GM12874 (cell line): ENCODE results near the gene LDAH.

ENCODE experiments used
- TF ChIP-seq, protein P1 (sequence below): IDR thresholded peaks from 2 replicates; pipeline ENCODE4 v1.5.1; 2011; ENCODE audit warnings: low read depth, mild to moderate bottlenecking, control low read depth, low read length, moderate library complexity; ENCODE audit not compliant: insufficient read depth

Gene LDAH

DNA sequence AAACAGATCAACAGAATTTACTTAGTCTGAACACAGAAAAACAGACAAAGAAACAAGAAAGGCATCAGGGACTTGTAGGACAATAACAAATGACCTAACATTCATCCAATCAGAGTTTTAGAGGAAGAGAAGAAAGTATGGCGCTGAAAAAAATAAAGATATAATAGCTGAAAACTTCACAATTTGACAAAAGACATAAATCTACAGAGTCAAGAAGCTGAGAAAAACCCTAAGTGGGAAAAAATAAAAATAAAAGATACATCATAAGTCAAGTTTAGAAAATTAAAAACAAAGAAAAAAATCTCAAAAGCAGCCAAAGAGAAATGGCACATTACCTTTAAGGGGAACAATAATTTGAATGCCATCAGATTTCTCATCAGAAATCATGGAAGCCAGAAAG, 7.7 kb downstream of the LDAH start:
- TF ChIP-seq, protein P1, sequence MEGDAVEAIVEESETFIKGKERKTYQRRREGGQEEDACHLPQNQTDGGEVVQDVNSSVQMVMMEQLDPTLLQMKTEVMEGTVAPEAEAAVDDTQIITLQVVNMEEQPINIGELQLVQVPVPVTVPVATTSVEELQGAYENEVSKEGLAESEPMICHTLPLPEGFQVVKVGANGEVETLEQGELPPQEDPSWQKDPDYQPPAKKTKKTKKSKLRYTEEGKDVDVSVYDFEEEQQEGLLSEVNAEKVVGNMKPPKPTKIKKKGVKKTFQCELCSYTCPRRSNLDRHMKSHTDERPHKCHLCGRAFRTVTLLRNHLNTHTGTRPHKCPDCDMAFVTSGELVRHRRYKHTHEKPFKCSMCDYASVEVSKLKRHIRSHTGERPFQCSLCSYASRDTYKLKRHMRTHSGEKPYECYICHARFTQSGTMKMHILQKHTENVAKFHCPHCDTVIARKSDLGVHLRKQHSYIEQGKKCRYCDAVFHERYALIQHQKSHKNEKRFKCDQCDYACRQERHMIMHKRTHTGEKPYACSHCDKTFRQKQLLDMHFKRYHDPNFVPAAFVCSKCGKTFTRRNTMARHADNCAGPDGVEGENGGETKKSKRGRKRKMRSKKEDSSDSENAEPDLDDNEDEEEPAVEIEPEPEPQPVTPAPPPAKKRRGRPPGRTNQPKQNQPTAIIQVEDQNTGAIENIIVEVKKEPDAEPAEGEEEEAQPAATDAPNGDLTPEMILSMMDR: no peak

DNA sequence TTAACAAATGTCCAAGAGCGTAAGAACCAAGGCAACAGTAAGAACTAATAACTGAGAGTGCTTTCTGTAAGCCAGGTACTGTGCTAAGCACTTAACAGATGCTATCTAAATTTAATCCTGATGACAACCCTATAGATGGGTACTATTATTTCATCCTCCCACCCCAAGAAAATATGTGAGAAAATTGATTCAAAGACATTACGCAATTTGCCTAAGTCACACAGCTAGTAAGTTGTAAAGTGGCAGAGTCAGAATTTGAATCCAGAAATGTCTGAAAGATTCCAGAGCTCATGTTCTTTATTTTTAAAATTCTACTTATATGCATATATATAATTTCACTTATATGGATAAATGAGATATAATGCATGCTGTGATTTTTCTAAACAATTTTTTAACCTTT, 10.1 kb downstream of the LDAH start:
- TF ChIP-seq, protein P1: no peak

DNA sequence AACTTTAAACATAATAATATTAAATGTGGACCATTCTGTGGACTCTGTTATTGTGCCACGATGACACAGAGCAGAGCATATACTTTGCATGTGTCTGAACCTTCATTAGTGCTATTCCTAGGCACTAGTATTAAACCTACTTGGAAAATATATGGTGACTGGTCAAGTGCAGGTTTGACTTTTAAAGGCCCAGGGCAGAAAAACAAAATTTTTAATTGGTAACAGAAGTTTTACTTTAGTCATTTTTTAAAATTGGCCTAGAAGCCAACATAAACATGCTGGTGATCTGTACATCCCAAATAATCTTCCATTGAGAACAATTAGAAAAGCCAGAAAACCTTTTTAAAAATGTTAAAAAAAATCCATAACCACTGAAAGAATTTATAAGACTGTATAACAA, 16.6 kb downstream of the LDAH start:
- TF ChIP-seq, protein P1: no peak

DNA sequence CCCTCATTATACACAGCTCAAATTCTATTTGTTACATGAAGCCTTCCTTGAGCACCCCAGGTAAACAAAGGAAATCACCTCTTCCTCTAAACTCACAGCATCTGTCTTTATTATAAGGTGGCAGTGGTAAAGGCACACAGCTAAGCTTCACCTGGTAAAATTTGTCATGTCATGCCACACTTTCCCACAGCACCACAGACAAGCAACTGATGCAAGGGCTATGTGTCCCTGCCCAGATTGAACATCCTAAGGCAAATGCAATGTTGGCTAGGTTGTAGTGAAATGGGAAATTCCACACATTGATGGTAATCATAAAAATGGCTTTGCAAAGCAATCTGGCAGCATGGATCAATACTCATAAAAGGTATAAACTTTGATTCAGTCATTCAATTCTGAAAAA, 18.9 kb downstream of the LDAH start:
- TF ChIP-seq, protein P1: no peak

DNA sequence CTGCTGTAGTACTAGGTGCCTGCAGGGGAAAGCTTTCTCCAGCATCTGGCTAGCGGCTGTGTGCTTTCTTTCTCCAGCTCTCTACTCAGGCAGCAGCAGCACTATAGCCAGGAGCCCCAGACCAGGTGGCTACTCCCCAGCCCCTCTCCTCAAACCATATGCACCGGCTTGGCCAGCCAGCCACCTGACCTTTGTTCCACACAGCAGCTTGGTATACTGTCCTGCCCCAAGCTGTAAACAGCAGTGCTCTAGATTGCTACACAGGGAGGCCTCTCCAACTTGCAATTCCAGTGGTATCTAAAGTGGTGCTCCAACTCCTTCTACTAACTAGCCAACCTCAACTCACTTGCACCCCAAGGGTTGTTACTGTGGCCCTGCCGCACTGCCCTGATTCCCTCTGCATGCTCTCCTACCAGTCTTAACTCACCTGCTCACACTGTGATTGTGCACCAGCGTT, 19.6 kb downstream of the LDAH start:
- TF ChIP-seq, protein P1: no peak

DNA sequence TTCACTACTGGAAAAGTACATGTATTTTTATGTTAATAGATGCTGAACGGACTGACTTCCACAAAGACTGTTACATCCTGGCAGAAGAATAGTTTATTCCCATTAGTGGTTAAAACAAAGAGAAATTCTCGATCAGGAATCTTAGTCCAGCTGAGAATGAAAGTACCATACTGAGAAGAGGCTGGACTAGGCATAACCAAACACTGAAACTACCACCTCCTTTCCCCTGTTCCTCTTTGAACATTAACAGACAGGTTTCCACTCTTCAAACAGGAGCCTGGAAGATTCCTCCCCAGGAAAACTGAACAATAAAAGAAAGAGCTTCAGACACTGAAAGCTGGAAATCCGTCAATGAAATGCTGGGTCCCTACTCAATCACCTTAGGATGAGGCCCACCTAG, 25.8 kb downstream of the LDAH start:
- TF ChIP-seq, protein P1: no peak

DNA sequence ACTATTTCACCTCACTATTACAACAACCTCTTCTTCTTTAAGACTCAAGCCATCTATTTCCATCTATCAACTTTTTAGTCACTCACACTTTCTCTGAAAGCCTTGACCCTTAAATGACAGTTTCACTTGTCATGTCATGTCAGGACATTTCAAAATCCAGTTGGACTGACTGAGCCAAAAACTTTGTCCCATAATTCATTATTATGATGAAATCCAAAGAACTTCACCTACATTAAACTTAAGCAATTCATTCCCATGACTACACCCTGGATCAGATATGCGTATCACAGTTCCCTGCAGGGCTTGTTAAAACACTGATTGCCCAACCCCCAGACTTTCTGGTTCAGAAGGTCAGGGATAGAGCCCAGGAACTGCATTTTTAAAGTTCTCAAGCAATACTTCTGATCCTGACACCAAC, 26.5 kb downstream of the LDAH start:
- TF ChIP-seq, protein P1: no peak

DNA sequence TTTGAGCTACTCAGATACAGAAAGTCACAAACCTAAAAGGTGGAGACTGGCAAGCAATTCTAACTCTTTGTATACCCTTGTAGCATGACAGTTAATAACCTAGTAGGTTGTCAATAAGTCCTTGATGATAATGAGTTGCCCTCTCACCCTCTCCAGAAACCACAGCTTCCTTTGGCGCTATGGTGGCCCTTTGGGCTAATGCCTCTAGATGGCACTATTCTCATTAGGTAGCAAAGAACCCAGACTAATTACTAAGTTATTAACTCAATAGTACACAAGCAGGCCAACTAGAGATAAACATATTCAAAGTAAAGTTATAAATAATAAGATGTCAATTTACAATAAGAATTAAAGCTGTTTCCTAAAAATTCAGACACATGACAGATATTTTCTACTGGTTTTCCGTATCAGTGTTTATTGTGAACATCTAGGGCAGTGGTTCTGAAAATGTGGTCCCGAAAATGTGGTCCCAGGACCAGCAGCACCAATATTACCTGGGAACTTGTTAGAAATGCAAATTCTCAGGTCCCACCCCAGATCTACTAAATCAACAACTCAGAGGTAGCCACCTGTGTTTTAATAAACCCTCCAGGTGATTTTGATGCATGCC, 41.1 kb downstream of the LDAH start:
- TF ChIP-seq, protein P1: peak; percentile 56
